Vagina (tissue), 2 donors: Measurements from ENCODE around the gene ADAM17.

Source experiments
- CTCF ChIP-seq, 3 experiments: fragments of 450-650 bp in 2 of 3; fragments of 200-600 bp in 1 of 3; sonication (generic) in 1 of 3; IDR thresholded peaks; one replicate each; pipeline ENCODE4 v1.5.1; 2017 to 2019; ENCODE audit warnings: antibody characterized with exemption in 3 of 3, mild to moderate bottlenecking in 2 of 3, moderate library complexity in 2 of 3
- POLR2A ChIP-seq, 2 donors: fragments of 450-650 bp; IDR thresholded peaks; one replicate each; pipeline ENCODE4 v1.6.1; 2017; ENCODE audit warnings: antibody characterized with exemption in 2 of 2, mild to moderate bottlenecking in 2 of 2, moderate library complexity in 2 of 2

DNA sequence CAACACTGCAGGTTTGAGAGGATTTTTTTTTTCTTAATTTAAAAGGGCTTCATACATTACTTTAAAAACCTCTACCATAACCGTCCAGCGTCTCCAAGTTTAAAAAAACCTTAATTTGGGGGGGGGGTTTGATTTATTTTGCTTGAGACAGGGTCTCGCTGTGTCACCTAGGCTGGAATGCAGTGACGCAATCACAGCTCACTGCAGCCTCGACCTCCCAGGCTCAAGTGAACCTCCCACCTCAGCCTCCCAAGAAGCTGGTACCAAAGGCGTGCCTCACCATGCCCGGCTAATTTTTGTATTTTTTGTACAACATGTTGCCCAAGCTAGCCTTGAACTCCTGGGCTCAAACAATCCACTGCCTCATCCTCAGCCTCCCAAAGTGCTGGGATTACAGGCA is 36.9 kb downstream of the ADAM17 start:
- TF ChIP-seq POLR2A (IDR thresholded peaks at IDR 0.05) (no peak), CTCF (IDR thresholded peaks at IDR 0.05) (no peak)
